A549 (cell line): ENCODE data around the gene EGFLAM.

Experiments
- CTCF ChIP-seq: fragments of >200 bp; sonication (Bioruptor Twin); formaldehyde crosslinking; IDR thresholded peaks from 3 replicates; pipeline ENCODE4 v1.5.1; 2016
- POLR2AphosphoS2 ChIP-seq: conservative IDR thresholded peaks from 2 replicates; pipeline ENCODE4 v1.6.1; 2012; ENCODE audit warnings: low read length, improper control_type of control experiment, inconsistent platforms

- no peak for TF ChIP-seq CTCF
- no peak for TF ChIP-seq POLR2AphosphoS2
Measured at GRCh38 chr5:38453506-38453905, 195.1 kb downstream of the EGFLAM start.
